K562 (cell line): ENCODE measurements around the gene SLC6A8. TPM values are rescaled to one million over a fixed set of nuclear protein-coding genes. Genes with fewer than 3 reads are reported as not detected.
A peak's percentile ranks its signal among the peaks of the same experiment; 100 is the strongest.

Experiments used
- ATF1 ChIP-seq, 2 experiments: fragments of 450-650 bp in 1 of 2; IDR thresholded peaks; 2 replicates each; pipeline ENCODE4 v1.6.1; 2016; ENCODE audit warnings: missing compliant biosample characterization in 1 of 2, missing genetic modification characterization in 1 of 2
- CREB1 ChIP-seq, 2 experiments: sonication (generic) in 1 of 2; formaldehyde crosslinking in 1 of 2; IDR thresholded peaks; 2 replicates each; pipeline versions ENCODE4 v1.6.1 to v1.8.0; 2012 to 2022; ENCODE audit warnings: inconsistent platforms in 1 of 2, mild to moderate bottlenecking in 1 of 2, missing genetic modification reagents in 1 of 2, moderate library complexity in 1 of 2
- FOS ChIP-seq: IDR thresholded peaks from 3 replicates; pipeline ENCODE4 v1.6.1; 2011; ENCODE audit not compliant: insufficient read length; ENCODE audit errors: extremely low read depth
- ILF3 ChIP-seq: fragments of 450-650 bp; IDR thresholded peaks from 2 replicates; pipeline ENCODE4 v1.6.1; 2018; ENCODE audit warnings: antibody characterized with exemption, mild to moderate bottlenecking, moderate library complexity, borderline replicate concordance
- MYNN ChIP-seq, 2 experiments: sonication (generic); formaldehyde crosslinking in 1 of 2; IDR thresholded peaks; 2 replicates each; pipeline versions ENCODE4 v1.5.0 to v1.6.1; 2016 to 2020; ENCODE audit warnings: antibody characterized with exemption in 1 of 2, missing genetic modification reagents in 1 of 2
- NFRKB ChIP-seq: fragments of 450-650 bp; IDR thresholded peaks from 2 replicates; pipeline ENCODE4 v1.6.1; 2016; ENCODE audit warnings: low read depth
- NR2C2 ChIP-seq, 2 experiments: fragments of 200-800 bp in 1 of 2; sonication (Bioruptor generic) in 1 of 2; sonication (generic) in 1 of 2; formaldehyde crosslinking in 1 of 2; IDR thresholded peaks; 2 replicates each; pipeline versions ENCODE4 v1.6.1 to v1.8.0; 2016 to 2022; ENCODE audit warnings: mild to moderate bottlenecking in 1 of 2, missing compliant biosample characterization in 1 of 2, missing genetic modification characterization in 1 of 2, missing genetic modification reagents in 1 of 2
- RBM17 ChIP-seq: fragments of 200-400 bp; formaldehyde crosslinking; IDR thresholded peaks from 2 replicates; pipeline ENCODE4 v1.6.1; 2017; ENCODE audit warnings: low read depth, mild to moderate bottlenecking, low read length, borderline replicate concordance
- RNF2 ChIP-seq: sonication (generic); IDR thresholded peaks from 2 replicates; pipeline ENCODE4 v1.6.1; 2016
- SLC30A9 ChIP-seq: fragments of 250-450 bp; sonication (Bioruptor Pico); IDR thresholded peaks from 2 replicates; pipeline ENCODE4 v1.8.0; 2022; ENCODE audit warnings: mild to moderate bottlenecking, moderate library complexity
- SNRNP70 ChIP-seq: fragments of 200-400 bp; formaldehyde crosslinking; optimal IDR thresholded peaks from 2 replicates; pipeline ENCODE3; 2017; ENCODE audit warnings: low read depth, low read length
- SREBF2 ChIP-seq: sonication (generic); formaldehyde crosslinking; IDR thresholded peaks from 2 replicates; pipeline ENCODE4 v1.4.0; 2020; ENCODE audit warnings: mild to moderate bottlenecking, missing genetic modification reagents
- TCFL5 ChIP-seq: fragments of 250-450 bp; sonication (Bioruptor Pico); conservative IDR thresholded peaks from 2 replicates; pipeline ENCODE4 v1.6.1; 2021; ENCODE audit warnings: mild to moderate bottlenecking, moderate library complexity, matching md5 sums
- ZBTB2 ChIP-seq: fragments of 450-650 bp; IDR thresholded peaks from 2 replicates; pipeline ENCODE4 v1.6.1; 2016; ENCODE audit warnings: antibody characterized with exemption
- ZNF143 ChIP-seq: sonication (generic); formaldehyde crosslinking; IDR thresholded peaks from 2 replicates; pipeline ENCODE4 v1.9.0; 2022; ENCODE audit warnings: mild to moderate bottlenecking, missing genetic modification reagents
- ZNF232 ChIP-seq: sonication (generic); formaldehyde crosslinking; IDR thresholded peaks from 2 replicates; pipeline ENCODE4 v1.8.0; 2022; ENCODE audit warnings: mild to moderate bottlenecking, missing genetic modification reagents
- ZNF77 ChIP-seq: fragments of 250-450 bp; sonication (Bioruptor Pico); IDR thresholded peaks from 2 replicates; pipeline ENCODE4 v1.5.0; 2020
- polyA plus RNA-seq, 8 experiments: library from polyadenylated mRNA; depleted of rRNA in 4 of 8; stranded (reverse) in 5 of 8; unstranded in 3 of 8; fragments of >200 nt; fragmentation: Nextera tagmentation in 2 of 8; fragmentation: Illumina TruSeq in 1 of 8; extraction: Ambion mirVana in 2 of 8; extraction: Trizol in 1 of 8; gene quantifications; 2 replicates each; pipeline versions ENCODE4 v1.2.1 to v1.2.3, GENCODE V29; 2011 to 2014; ENCODE audit warnings: inconsistent platforms in 1 of 8, missing spikeins in 1 of 8
- total RNA-seq, 7 experiments: library from RNA; depleted of rRNA in 6 of 7; stranded (reverse); fragments of >200 nt in 6 of 7; fragmentation: Illumina TruSeq in 2 of 7; extraction: Trizol in 2 of 7; gene quantifications; 2 replicates each; pipeline versions ENCODE4 v1.2.1 to v1.2.3, GENCODE V29; 2011 to 2021; ENCODE audit warnings: low replicate concordance in 1 of 7
- TF ChIP-seq, protein P1 (sequence below), 2 experiments: fragments of 450-650 bp; IDR thresholded peaks; 2 replicates each; pipeline ENCODE4 v1.6.1; 2016
- TF ChIP-seq, protein P2 (sequence below): sonication (generic); formaldehyde crosslinking; IDR thresholded peaks from 2 replicates; pipeline ENCODE4 v1.8.0; 2022; ENCODE audit warnings: mild to moderate bottlenecking, missing genetic modification reagents
- TF ChIP-seq, protein P3 (sequence below), 3 experiments: fragments of 200-800 bp in 1 of 3; fragments of 250-450 bp in 1 of 3; fragments of 450-650 bp in 1 of 3; sonication (Bioruptor Pico) in 1 of 3; sonication (Bioruptor generic) in 1 of 3; formaldehyde crosslinking in 1 of 3; IDR thresholded peaks; 2 replicates each; pipeline versions ENCODE4 v1.6.1 to v1.8.0; 2016 to 2022; ENCODE audit warnings: mild to moderate bottlenecking in 2 of 3, missing genetic modification characterization in 2 of 3, missing compliant biosample characterization in 1 of 3, moderate library complexity in 1 of 3

Gene SLC6A8
- total and polyA plus RNA-seq, 9 of the 15 experiments (the other 6 are each of a cell fraction or from before 2014, with no cell fraction given), result 0.68 to 144 (median 34.3) TPM

DNA sequence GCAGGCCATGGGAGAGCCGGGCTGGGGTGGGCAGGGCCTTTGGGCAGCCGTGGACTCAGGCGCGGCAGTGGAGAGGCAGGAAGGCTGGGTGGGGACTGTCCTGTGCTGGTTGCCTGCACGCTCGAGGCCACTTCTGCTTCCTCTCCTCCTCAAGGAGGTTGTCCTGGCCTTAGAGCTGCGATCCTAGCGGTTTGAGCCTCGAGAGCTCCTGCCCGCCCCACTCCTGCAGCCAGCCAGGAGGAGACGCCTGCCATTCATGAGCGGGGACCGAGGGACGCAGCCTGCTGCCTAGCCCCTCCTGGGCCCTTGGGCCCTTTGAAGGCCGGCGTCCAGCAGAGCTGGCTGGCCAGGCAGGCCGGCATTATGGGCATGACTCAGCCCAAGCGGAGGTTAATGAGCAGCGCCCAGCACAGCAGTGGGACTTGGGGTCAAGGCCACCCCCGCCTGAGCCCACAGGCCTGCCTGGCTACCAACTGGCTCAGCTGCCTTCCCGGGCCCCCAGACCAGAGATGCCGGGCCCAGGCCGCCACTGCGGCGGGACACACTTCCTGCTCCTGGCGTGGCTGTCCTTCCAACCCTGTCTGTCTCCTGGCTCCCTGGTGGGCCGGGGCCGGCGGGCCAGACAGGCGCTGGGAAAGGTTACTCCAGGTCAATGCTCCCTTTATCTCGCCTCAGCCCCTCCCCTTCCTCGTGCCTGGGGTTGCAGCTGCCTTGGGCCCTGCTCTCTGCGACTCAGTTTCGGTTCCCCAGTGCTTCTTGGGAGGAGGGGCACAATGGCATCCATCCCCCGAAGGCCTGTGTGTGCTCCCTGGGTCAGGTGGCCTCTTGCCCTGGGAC, 38.8 kb downstream of the SLC6A8 start (continued):
- TF ChIP-seq SLC30A9 (no peak), ZBTB2 (no peak), TCFL5 (no peak), ZNF77 (CRISPR knock-in tag) (no peak), CREB1 (IDR thresholded peaks at IDR 0.05) (no peak), CREB1 (CRISPR knock-in tag; IDR thresholded peaks at IDR 0.05) (no peak), ATF1 (CRISPR knock-in tag; IDR thresholded peaks at IDR 0.05) (no peak), ATF1 (tag; IDR thresholded peaks at IDR 0.05) (peak; percentile 21; the same call in 1 of the 2 replicates), FOS (no peak), RBM17 (no peak), RNF2 (peak; percentile 55), SNRNP70 (no peak), NR2C2 (CRISPR knock-in tag; IDR thresholded peaks at IDR 0.05) (peak; percentile 72), NR2C2 (tag; IDR thresholded peaks at IDR 0.05) (peak; percentile 86), ZNF143 (CRISPR knock-in tag) (no peak), ILF3 (no peak), ZNF232 (CRISPR knock-in tag) (no peak), NFRKB (no peak), MYNN (IDR thresholded peaks at IDR 0.05) (0 out of 2 replicates have a peak, but pooled peaks have one; percentile 42), MYNN (CRISPR knock-in tag; IDR thresholded peaks at IDR 0.05) (no peak), SREBF2 (CRISPR knock-in tag) (no peak)
- TF ChIP-seq, protein P1, sequence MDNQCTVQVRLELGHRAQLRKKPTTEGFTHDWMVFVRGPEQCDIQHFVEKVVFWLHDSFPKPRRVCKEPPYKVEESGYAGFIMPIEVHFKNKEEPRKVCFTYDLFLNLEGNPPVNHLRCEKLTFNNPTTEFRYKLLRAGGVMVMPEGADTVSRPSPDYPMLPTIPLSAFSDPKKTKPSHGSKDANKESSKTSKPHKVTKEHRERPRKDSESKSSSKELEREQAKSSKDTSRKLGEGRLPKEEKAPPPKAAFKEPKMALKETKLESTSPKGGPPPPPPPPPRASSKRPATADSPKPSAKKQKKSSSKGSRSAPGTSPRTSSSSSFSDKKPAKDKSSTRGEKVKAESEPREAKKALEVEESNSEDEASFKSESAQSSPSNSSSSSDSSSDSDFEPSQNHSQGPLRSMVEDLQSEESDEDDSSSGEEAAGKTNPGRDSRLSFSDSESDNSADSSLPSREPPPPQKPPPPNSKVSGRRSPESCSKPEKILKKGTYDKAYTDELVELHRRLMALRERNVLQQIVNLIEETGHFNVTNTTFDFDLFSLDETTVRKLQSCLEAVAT (IDR thresholded peaks at IDR 0.05), result no peak
- TF ChIP-seq, protein P2, sequence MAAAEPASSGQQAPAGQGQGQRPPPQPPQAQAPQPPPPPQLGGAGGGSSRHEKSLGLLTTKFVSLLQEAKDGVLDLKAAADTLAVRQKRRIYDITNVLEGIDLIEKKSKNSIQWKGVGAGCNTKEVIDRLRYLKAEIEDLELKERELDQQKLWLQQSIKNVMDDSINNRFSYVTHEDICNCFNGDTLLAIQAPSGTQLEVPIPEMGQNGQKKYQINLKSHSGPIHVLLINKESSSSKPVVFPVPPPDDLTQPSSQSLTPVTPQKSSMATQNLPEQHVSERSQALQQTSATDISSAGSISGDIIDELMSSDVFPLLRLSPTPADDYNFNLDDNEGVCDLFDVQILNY, result no peak
- TF ChIP-seq, protein P3, sequence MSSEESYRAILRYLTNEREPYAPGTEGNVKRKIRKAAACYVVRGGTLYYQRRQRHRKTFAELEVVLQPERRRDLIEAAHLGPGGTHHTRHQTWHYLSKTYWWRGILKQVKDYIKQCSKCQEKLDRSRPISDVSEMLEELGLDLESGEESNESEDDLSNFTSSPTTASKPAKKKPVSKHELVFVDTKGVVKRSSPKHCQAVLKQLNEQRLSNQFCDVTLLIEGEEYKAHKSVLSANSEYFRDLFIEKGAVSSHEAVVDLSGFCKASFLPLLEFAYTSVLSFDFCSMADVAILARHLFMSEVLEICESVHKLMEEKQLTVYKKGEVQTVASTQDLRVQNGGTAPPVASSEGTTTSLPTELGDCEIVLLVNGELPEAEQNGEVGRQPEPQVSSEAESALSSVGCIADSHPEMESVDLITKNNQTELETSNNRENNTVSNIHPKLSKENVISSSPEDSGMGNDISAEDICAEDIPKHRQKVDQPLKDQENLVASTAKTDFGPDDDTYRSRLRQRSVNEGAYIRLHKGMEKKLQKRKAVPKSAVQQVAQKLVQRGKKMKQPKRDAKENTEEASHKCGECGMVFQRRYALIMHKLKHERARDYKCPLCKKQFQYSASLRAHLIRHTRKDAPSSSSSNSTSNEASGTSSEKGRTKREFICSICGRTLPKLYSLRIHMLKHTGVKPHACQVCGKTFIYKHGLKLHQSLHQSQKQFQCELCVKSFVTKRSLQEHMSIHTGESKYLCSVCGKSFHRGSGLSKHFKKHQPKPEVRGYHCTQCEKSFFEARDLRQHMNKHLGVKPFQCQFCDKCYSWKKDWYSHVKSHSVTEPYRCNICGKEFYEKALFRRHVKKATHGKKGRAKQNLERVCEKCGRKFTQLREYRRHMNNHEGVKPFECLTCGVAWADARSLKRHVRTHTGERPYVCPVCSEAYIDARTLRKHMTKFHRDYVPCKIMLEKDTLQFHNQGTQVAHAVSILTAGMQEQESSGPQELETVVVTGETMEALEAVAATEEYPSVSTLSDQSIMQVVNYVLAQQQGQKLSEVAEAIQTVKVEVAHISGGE (CRISPR knock-in tag; IDR thresholded peaks at IDR 0.05), result peak in 1 of 3 experiments; percentile 43; a peak in 2 of 6 replicates
